HL-60 (cell line): ENCODE measurements around the gene SLC2A13.

Experiments used
- DNase-seq, 2 experiments: peaks; one replicate each; pipeline ENCODE4 v3.0.0-alpha.2; 2010 to 2020; ENCODE audit warnings: low read depth in 1 of 2, low spot score in 1 of 2
- H3K27ac ChIP-seq: fragments of 250-450 bp; sonication (Bioruptor Pico); replicated peaks from 2 replicates; pipeline ENCODE4 v1.5.1; 2020; ENCODE audit warnings: mild to moderate bottlenecking, moderate library complexity
- H3K27me3 ChIP-seq: fragments of 250-450 bp; sonication (Bioruptor Pico); 2 replicates; pipeline ENCODE4 v1.5.1; 2021; ENCODE audit warnings: mild to moderate bottlenecking, moderate library complexity; ENCODE audit not compliant: insufficient read depth, poor library complexity, severe bottlenecking
- H3K4me3 ChIP-seq: replicated peaks from 2 replicates; pipeline ENCODE4 v1.5.1; 2011; ENCODE audit warnings: mild to moderate bottlenecking, control low read depth, low read length; ENCODE audit not compliant: insufficient read depth
- CTCF ChIP-seq: IDR thresholded peaks from one replicate; pipeline ENCODE4 v1.5.1; 2011; ENCODE audit warnings: low read length, control low read depth, inconsistent platforms; ENCODE audit not compliant: insufficient read depth
- GABPA ChIP-seq: IDR thresholded peaks from 2 replicates; pipeline ENCODE4 v1.6.1; 2012; ENCODE audit warnings: low read depth
- POLR2AphosphoS5 ChIP-seq: IDR thresholded peaks from 2 replicates; pipeline ENCODE4 v1.6.1; 2012; ENCODE audit warnings: low read depth
- REST ChIP-seq: IDR thresholded peaks from 2 replicates; pipeline ENCODE4 v1.6.1; 2012; ENCODE audit warnings: low read depth; ENCODE audit not compliant: insufficient replicate concordance
- SPI1 ChIP-seq: IDR thresholded peaks from 2 replicates; pipeline ENCODE4 v1.6.1; 2012; ENCODE audit warnings: low read depth, mild to moderate bottlenecking, borderline replicate concordance

SLC2A13 gene

GRCh38 chr12:40123496-40123895, 17.6 kb upstream of the SLC2A13 start:
- Histone ChIP-seq H3K27me3 (no peaks in the 10 kb centered on the region), H3K27ac (no peak overlapping the region), H3K4me3 (no peak overlapping the region)
- DNase-seq, result no peak
- TF ChIP-seq GABPA (no peak), REST (no peak), SPI1 (no peak), CTCF (no peak), POLR2AphosphoS5 (no peak)

GRCh38 chr12:40122842-40123241, 17.0 kb upstream of the SLC2A13 start:
- TF ChIP-seq SPI1 (no peak), POLR2AphosphoS5 (no peak), GABPA (no peak), REST (no peak)
- Histone ChIP-seq H3K27ac (no peak overlapping the region), H3K4me3 (no peak overlapping the region), H3K27me3 (no peaks in the 10 kb centered on the region)
- DNase-seq, result no peak

GRCh38 chr12:40117818-40118217, 11.9 kb upstream of the SLC2A13 start:
- Histone ChIP-seq H3K27ac (no peak overlapping the region), H3K27me3 (no peaks in the 10 kb centered on the region), H3K4me3 (no peak overlapping the region)
- no peak for DNase-seq
- no peak for TF ChIP-seq REST
- no peak for TF ChIP-seq GABPA
- no peak for TF ChIP-seq SPI1
- no peak for TF ChIP-seq CTCF
- TF ChIP-seq POLR2AphosphoS5, result no peak

GRCh38 chr12:40110586-40110985, 4.7 kb upstream of the SLC2A13 start:
- H3K4me3 ChIP-seq, result no peak overlapping the region
- TF ChIP-seq REST (no peak), GABPA (no peak), SPI1 (no peak), POLR2AphosphoS5 (no peak), CTCF (no peak)
- no peak overlapping the region for H3K27ac ChIP-seq
- no peaks in the 10 kb centered on the region for H3K27me3 ChIP-seq
- DNase-seq, result no peak
